HG03039 (cell line): ENCODE data around the gene MMP20.

Experiments
- ATAC-seq: cut with Tn5 transposase; IDR thresholded peaks from one replicate; pipeline ENCODE4 v1.9.1; 2021; ENCODE audit warnings: mild to moderate bottlenecking, moderate library complexity; ENCODE audit not compliant: unreplicated experiment

The MMP20 gene

GRCh38 chr11:102592634-102593581 is 32.2 kb downstream of the MMP20 start:
- ATAC-seq, result peak; percentile 29

GRCh38 chr11:102592131-102592530 is 33.0 kb downstream of the MMP20 start:
- ATAC-seq, result no peak

- ATAC-seq, result peak; percentile 34
These were observed 33.9 kb downstream of the MMP20 start for GRCh38 chr11:102591160-102591718.

- ATAC-seq, result no peak
These were observed 34.7 kb downstream of the MMP20 start for GRCh38 chr11:102590276-102591049.

- peak; percentile 57 for ATAC-seq
These were observed 36.1 kb downstream of the MMP20 start for GRCh38 chr11:102589047-102589459.

- no peak for ATAC-seq
These were observed 37.4 kb downstream of the MMP20 start for GRCh38 chr11:102587722-102588121.

- no peak for ATAC-seq
These were observed 41.8 kb downstream of the MMP20 start for GRCh38 chr11:102583141-102583873.

- ATAC-seq, result no peak
These were observed 43.0 kb downstream of the MMP20 start for GRCh38 chr11:102582140-102582539.

- ATAC-seq, result no peak
These were observed 44.1 kb downstream of the MMP20 start for GRCh38 chr11:102581066-102581465.

- ATAC-seq, result peak; percentile 72
These were observed 44.8 kb downstream of the MMP20 start for GRCh38 chr11:102580185-102580951.

- no peak for ATAC-seq
These were observed 47.4 kb downstream of the MMP20 start for GRCh38 chr11:102577723-102578122.

- no peak for ATAC-seq
These were observed 48.0 kb downstream of the MMP20 start for GRCh38 chr11:102577182-102577581.

- no peak for ATAC-seq
These were observed 48.8 kb downstream of the MMP20 start for GRCh38 chr11:102576350-102576749.

- no peak for ATAC-seq
These were observed 50.1 kb downstream of the MMP20 start for GRCh38 chr11:102575012-102575411.

GRCh38 chr11:102573851-102574250 is 51.3 kb downstream of the MMP20 start:
- no peak for ATAC-seq

GRCh38 chr11:102572554-102573220 is 52.4 kb downstream of the MMP20 start:
- ATAC-seq, result no peak

- ATAC-seq, result no peak
These were observed 56.3 kb downstream of the MMP20 start for GRCh38 chr11:102568851-102569250.

- ATAC-seq, result no peak
These were observed 59.0 kb downstream of the MMP20 start for GRCh38 chr11:102566112-102566511.

GRCh38 chr11:102564110-102564509 is 61.0 kb downstream of the MMP20 start:
- peak; percentile 65 for ATAC-seq
